H4 (cell line): ENCODE measurements around the gene SUPT6H. TPM values are rescaled to one million over a fixed set of nuclear protein-coding genes. Genes with fewer than 3 reads are reported as not detected.
A peak's percentile ranks its signal among the peaks of the same experiment; 100 is the strongest.

Source experiments
- DNase-seq: peaks from one replicate; pipeline ENCODE4 v3.0.0-alpha.2; 2015; ENCODE audit warnings: low spot score
- total RNA-seq: library from RNA; depleted of rRNA; stranded (reverse); fragments of >200 nt; shearing (Covaris generic); gene quantifications from 2 replicates; pipeline ENCODE4 v1.2.3, GENCODE V29; 2014

The SUPT6H gene
- total RNA-seq, 1 experiment from 2014 or later = 26.0 TPM

- DNase-seq = no peak
Observed at GRCh38 chr17:28702026-28702751, 40.2 kb downstream of the SUPT6H start.

GRCh38 chr17:28702752-28703150, 40.7 kb downstream of the SUPT6H start:
- DNase-seq = no peak

GRCh38 chr17:28703552-28704218, 41.7 kb downstream of the SUPT6H start:
- DNase-seq = no peak

- no peak for DNase-seq
Observed at GRCh38 chr17:28704219-28704858, 42.3 kb downstream of the SUPT6H start.

- no peak for DNase-seq
Observed at GRCh38 chr17:28705074-28705659, 43.2 kb downstream of the SUPT6H start.

GRCh38 chr17:28705728-28706334, 43.8 kb downstream of the SUPT6H start:
- no peak for DNase-seq

- no peak for DNase-seq
Observed at GRCh38 chr17:28706471-28707338, 44.7 kb downstream of the SUPT6H start.

- DNase-seq = no peak
Observed at GRCh38 chr17:28707339-28707720, 45.3 kb downstream of the SUPT6H start.

GRCh38 chr17:28710861-28711722, 49.1 kb downstream of the SUPT6H start:
- DNase-seq = peak; percentile 50

GRCh38 chr17:28711723-28712031, 49.7 kb downstream of the SUPT6H start, which contains the start of gene PROCA1:
PROCA1 (minus strand) TSS chr17:28711888; CDS start chr17:28711660, 228 bp downstream.
- no peak for DNase-seq

GRCh38 chr17:28712032-28712704, 50.2 kb downstream of the SUPT6H start:
- no peak for DNase-seq

GRCh38 chr17:28712705-28713415, 50.9 kb downstream of the SUPT6H start:
- no peak for DNase-seq

GRCh38 chr17:28714281-28714680, 52.3 kb downstream of the SUPT6H start:
- DNase-seq = no peak

- DNase-seq = no peak
Observed at GRCh38 chr17:28715217-28715616, 53.2 kb downstream of the SUPT6H start.

- DNase-seq = no peak
Observed at GRCh38 chr17:28716740-28717577, 55.0 kb downstream of the SUPT6H start.

- DNase-seq = peak; percentile 85
Observed at GRCh38 chr17:28717578-28718332, 55.8 kb downstream of the SUPT6H start, which contains the start of gene RAB34. RAB34 (minus strand) TSS chr17:28717868; CDS start chr17:28717266, 602 bp downstream.
